Measurements from ENCODE around the gene MORC4. TPM values are rescaled to one million over a fixed set of nuclear protein-coding genes. Genes with fewer than 3 reads are reported as not detected.

The MORC4 gene
- total and polyA plus RNA-seq, 7 donors, result 5.8 to 13.0 (median 9.3) TPM

DNA sequence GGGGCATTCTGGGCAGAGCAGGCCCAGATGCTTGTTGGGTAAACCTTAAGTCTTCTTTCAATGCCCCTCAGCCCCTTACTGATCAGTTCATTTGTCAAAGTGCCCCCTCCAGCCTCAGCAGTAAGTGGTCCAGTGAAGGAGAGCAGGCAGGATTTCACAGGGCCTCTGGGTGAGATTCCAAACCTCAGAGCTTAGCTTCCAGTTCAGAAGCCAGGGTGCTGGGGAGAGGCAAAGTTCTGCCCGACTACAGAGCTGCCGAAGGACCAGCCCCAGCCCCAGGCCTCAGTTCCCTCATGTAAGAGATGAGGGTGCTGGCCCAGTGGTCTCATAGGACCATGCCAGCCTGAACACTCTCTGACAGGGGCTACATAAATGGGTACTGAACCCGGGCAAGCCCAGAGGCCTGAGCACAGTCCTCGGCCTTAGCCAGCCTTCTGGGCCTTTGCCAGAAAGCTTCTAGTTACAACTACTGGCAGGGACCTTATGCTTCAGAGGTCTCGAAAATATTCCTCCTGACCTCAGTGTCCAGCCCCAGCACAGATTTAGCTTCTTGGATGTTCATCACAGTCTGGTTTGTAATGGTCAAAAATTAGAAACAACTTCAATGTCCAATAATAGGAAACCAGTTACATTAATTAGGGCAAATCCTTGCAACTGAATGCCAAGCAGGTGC lies 96.0 kb downstream of the MORC4 start:
- DNase-seq, result no peak
- Histone ChIP-seq H3K27me3 (no peaks in the 10 kb centered on the region), H3K27ac (no peak overlapping the region), H3K4me3 (no peak overlapping the region), H3K36me3 (no peaks in the 10 kb centered on the region), H3K4me1 (no peaks in the 10 kb centered on the region), H3K9me3 (no peaks in the 10 kb centered on the region)
- WGBS, 2 donors, result 86% methylated on average over 5 of the region's 5 CpGs
- intact Hi-C loops (cut with DNase I), result no loop called here
- TF ChIP-seq EP300 (IDR thresholded peaks at IDR 0.05) (no peak), POLR2AphosphoS5 (IDR thresholded peaks at IDR 0.05) (no peak), POLR2A (IDR thresholded peaks at IDR 0.05) (no peak)
- TF ChIP-seq, protein P1, sequence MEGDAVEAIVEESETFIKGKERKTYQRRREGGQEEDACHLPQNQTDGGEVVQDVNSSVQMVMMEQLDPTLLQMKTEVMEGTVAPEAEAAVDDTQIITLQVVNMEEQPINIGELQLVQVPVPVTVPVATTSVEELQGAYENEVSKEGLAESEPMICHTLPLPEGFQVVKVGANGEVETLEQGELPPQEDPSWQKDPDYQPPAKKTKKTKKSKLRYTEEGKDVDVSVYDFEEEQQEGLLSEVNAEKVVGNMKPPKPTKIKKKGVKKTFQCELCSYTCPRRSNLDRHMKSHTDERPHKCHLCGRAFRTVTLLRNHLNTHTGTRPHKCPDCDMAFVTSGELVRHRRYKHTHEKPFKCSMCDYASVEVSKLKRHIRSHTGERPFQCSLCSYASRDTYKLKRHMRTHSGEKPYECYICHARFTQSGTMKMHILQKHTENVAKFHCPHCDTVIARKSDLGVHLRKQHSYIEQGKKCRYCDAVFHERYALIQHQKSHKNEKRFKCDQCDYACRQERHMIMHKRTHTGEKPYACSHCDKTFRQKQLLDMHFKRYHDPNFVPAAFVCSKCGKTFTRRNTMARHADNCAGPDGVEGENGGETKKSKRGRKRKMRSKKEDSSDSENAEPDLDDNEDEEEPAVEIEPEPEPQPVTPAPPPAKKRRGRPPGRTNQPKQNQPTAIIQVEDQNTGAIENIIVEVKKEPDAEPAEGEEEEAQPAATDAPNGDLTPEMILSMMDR (IDR thresholded peaks at IDR 0.05), result no peak

DNA sequence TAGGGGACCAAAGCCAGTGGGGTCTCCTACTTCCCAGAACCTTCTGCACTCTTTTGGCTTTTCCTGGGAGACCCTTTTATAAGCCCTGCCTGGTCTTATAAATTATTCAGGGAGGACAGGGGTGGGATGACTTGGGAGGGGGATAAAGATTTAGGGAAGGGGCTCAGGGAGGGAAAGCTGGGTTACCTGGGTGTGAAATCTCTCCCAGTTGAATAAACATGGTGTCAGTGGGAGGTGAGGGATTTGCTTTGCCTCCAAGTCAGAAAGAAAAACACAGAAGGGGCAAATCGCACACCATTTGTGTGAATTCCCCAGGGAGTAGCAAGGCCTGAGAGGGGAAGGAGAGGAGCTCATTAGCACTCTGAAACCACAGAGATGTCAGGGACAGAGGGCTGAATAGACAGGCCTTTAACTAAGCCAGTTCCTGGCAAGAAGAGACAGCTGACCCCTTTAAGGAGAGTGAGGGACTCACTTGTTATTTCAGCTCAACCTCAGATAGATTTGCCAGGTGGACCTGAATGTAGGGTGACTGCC lies 96.7 kb downstream of the MORC4 start, which contains the start of gene RIPPLY1:
Gene RIPPLY1, minus strand, starts transcription at position 51 of the 534 bp plus-strand sequence. CDS start 54 bp downstream, outside the sequence.
- H3K4me3 ChIP-seq, result no peak within 1 kb of the TSS
- TF ChIP-seq, protein P1 (IDR thresholded peaks at IDR 0.05), result no peak
- TF ChIP-seq POLR2A (IDR thresholded peaks at IDR 0.05) (no peak), POLR2AphosphoS5 (IDR thresholded peaks at IDR 0.05) (no peak), EP300 (IDR thresholded peaks at IDR 0.05) (no peak)
- no peak for DNase-seq
- no peaks in the 10 kb centered on the region for H3K4me1 ChIP-seq
- no peak within 1 kb of the TSS for H3K27ac ChIP-seq
- H3K36me3 ChIP-seq, result no peaks in the 10 kb centered on the region
- no peaks in the 10 kb centered on the region for H3K27me3 ChIP-seq
- H3K9me3 ChIP-seq, result no peaks in the 10 kb centered on the region
- intact Hi-C loops (cut with DNase I), result no loop called here
- 77 to 100% methylated on average over 1 of the region's 1 CpG for WGBS, 2 donors

DNA sequence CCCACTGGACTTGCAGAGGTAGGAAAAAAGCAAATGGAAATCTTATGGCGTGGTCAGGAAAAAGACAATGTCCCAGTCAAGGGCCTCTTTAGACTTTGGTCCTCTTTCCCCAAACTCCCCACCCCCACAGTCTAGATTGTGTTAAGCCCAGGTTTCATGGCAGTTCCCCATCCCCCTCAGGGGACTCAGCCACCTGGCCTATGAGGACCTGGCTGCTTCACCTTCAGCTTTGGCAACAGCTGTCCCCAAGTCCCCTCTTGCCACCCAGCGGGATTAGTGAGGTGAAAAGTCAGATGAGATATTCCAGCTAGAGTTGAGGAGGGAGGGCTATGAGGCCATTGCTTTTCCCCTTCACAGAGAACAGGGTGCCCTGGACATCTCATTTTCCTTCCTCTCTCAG lies 97.3 kb downstream of the MORC4 start:
- Histone ChIP-seq H3K27ac (no peak overlapping the region), H3K9me3 (no peaks in the 10 kb centered on the region), H3K4me3 (no peak overlapping the region), H3K27me3 (no peaks in the 10 kb centered on the region), H3K36me3 (no peaks in the 10 kb centered on the region), H3K4me1 (no peaks in the 10 kb centered on the region)
- intact Hi-C loops (cut with DNase I), result no loop called here
- TF ChIP-seq EP300 (IDR thresholded peaks at IDR 0.05), result no peak
- no peak for TF ChIP-seq POLR2AphosphoS5 (IDR thresholded peaks at IDR 0.05)
- TF ChIP-seq, protein P1 (IDR thresholded peaks at IDR 0.05), result no peak
- TF ChIP-seq POLR2A (IDR thresholded peaks at IDR 0.05), result no peak
- no peak for DNase-seq
- 93 to 96% methylated on average over 2 of the region's 2 CpGs for WGBS, 2 donors

DNA sequence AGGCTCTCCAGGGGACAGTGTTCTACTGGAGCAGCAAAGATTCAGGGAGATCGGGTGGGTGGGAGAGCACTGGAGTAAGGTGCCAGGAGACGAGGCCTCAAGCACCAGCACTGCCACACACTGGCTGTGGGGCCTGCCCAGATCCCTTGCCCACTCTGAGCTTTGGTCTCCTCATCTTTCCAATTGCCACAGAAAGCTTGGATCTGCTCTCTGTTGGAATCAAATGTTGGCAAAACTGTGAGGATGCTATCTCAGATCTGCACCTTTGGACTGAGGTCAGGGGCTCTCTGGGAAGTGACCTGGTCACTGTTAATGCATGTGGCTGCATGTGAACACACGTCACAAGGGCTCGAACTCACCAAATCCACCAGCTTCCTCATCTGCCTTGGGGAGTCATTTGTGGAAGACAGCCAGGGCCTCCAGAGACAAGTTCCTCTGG lies 98.2 kb downstream of the MORC4 start:
- Histone ChIP-seq H3K9me3 (no peaks in the 10 kb centered on the region), H3K27me3 (no peaks in the 10 kb centered on the region), H3K36me3 (no peaks in the 10 kb centered on the region), H3K4me1 (no peaks in the 10 kb centered on the region), H3K4me3 (no peak overlapping the region), H3K27ac (no peak overlapping the region)
- no peak for DNase-seq
- 83 to 88% methylated on average over 4 of the region's 4 CpGs for WGBS, 2 donors
- intact Hi-C loops (cut with DNase I), result no loop called here
- TF ChIP-seq, protein P1 (IDR thresholded peaks at IDR 0.05), result no peak
- no peak for TF ChIP-seq EP300 (IDR thresholded peaks at IDR 0.05)
- TF ChIP-seq POLR2A (IDR thresholded peaks at IDR 0.05), result no peak
- no peak for TF ChIP-seq POLR2AphosphoS5 (IDR thresholded peaks at IDR 0.05)
